GM20431 (cell line): ENCODE measurements around the gene IDNK.

ENCODE experiments used
- in situ Hi-C: fragments of 300-500 bp; cut with MseI, MboI; formaldehyde crosslinking; loops from one replicate; pipeline ENCODE4 v1.15.0; 2020; ENCODE audit warnings: low sequenced_read_pairs; ENCODE audit not compliant: unreplicated experiment

The IDNK gene

DNA sequence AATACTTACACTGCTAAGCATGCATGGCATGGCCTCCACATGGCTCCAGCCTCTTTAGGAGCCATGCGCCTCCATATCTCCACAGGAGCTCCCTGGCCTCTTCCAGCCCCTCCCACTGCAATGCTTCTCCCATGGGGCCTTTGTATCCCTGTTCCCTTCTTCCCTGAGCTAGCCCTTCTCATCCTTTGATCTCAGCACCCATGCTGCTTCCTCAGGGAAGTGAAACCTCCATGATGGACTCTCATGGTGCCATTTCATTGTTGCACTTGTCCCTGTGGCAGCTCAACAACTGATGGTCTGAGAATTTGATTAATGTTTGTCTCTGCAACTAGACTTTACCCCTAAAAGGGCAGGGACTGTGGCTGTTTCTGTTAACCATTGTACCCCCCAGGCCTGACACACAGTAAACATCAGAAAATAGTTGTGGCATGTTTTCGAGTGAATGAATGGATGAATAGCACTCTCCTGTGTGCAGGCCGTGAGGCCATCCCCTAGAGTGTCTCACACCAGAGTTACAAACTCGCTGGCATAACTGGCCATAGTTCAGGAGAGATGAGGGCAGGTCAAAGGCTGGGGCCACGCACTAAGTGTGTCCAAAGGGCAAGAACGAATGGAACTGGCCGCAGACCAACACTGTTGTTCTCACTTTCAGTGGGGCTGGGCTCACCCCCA lies 6.6 kb downstream of the IDNK start:
- in situ Hi-C loops = loop anchor here (25.0 kb wide), 1 partner anchor 183 kb away; the partner anchor contains the start of gene GKAP1

- in situ Hi-C loops = loop anchor here (25.0 kb wide), 1 partner anchor 181 kb away; the partner anchor contains the start of gene GKAP1
Measured at GRCh38 chr9:83630938-83631457, 8.1 kb downstream of the IDNK start.

DNA sequence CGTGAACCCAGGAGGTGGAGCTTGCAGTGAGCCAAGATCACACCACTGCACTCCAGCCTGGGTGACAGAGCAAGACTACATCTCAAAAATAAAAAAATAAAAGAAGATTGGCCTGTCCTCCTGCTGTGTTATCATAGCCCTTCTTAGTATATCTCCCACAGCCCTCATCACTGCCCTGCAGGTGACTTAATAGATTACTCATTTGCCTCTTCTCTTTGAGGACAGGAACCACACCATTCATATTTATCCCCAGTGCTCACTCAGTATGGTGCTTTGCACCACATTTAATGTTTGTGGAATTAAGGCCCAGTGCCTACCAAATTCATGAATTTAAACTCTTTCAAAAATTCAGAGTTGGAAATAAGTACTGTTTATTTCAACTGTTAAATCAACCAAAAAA lies 10.3 kb downstream of the IDNK start:
- in situ Hi-C loops = loop anchor here (25.0 kb wide), 1 partner anchor 179 kb away; the partner anchor contains the start of gene GKAP1

DNA sequence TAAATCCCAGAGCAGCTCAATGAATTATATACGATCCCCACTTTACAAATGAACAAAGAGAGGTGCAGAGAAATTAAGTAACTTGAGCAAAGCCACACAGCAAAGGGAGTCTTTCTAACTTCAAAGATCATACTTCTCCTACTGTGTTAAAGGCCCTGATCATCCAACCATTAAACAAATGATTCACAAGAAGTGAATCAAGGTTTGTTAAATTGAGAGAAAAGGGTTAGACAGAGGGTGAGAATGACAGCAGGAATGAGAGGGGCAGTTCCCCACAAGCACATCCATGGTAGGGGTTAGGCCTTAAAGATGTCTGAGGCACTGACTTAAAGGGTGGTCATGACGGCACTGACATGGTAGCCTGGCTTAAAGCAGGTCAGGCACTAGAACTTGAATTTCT lies 10.7 kb downstream of the IDNK start:
- in situ Hi-C loops = loop anchor here (25.0 kb wide), 1 partner anchor 179 kb away; the partner anchor contains the start of gene GKAP1

GRCh38 chr9:83636813-83637212 lies 13.9 kb downstream of the IDNK start:
- in situ Hi-C loops = loop anchor here (25.0 kb wide), 1 partner anchor 175 kb away; the partner anchor contains the start of gene GKAP1

- in situ Hi-C loops = loop anchor here (25.0 kb wide), 1 partner anchor 175 kb away; the partner anchor contains the start of gene GKAP1
Measured at GRCh38 chr9:83637389-83637788, 14.4 kb downstream of the IDNK start.

DNA sequence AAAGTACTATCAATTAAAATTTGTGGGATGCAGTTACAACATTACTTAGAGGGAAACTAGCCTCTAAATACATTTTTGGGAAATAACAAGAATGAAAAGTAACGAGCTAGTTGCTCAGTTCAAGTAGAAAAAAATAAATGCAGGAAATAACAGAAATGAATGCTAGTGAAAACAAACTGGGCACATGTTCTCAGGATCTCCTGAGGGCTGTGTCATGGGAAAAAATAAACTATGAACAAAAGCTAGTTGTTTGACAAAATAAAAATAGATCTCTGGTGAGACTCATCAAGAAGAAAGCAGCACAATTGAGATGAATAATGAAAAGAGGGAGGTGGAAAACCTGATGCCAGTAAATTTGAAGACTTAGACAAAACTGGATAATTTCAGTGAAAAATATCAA lies 16.3 kb downstream of the IDNK start:
- in situ Hi-C loops = loop anchor here (25.0 kb wide), 1 partner anchor 173 kb away; the partner anchor contains the start of gene GKAP1

- in situ Hi-C loops = loop anchor here (25.0 kb wide), 1 partner anchor 170 kb away; the partner anchor contains the start of gene GKAP1
Measured at GRCh38 chr9:83642793-83643192, 19.9 kb downstream of the IDNK start.

GRCh38 chr9:83646500-83647239 lies 23.7 kb downstream of the IDNK start:
- in situ Hi-C loops = loop anchor here (25.0 kb wide), 1 partner anchor 166 kb away; the partner anchor contains the start of gene GKAP1

DNA sequence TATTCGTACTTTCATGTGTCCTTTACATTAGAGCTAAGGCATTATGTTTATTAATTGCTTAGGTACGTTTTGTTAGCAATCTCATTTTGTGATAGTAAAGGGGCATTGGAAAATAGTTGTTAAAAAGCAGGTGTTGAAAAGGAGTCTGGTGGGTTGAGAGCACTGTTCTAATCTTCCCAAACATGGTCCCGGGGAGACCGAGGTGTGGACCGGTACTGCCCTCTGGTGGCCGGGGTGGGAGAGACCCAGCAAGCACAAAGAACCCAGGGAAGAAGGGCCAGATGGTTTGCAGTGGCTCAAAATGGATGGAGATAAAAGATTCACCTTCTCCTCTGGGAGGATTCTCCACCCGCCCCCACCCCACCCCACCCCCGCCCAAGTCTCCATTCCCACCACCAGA lies 26.1 kb downstream of the IDNK start:
- in situ Hi-C loops = loop anchor here (25.0 kb wide), 1 partner anchor 163 kb away; the partner anchor contains the start of gene GKAP1

GRCh38 chr9:83649515-83649914 lies 26.6 kb downstream of the IDNK start:
- in situ Hi-C loops = loop anchor here (25.0 kb wide), 1 partner anchor 163 kb away; the partner anchor contains the start of gene GKAP1

DNA sequence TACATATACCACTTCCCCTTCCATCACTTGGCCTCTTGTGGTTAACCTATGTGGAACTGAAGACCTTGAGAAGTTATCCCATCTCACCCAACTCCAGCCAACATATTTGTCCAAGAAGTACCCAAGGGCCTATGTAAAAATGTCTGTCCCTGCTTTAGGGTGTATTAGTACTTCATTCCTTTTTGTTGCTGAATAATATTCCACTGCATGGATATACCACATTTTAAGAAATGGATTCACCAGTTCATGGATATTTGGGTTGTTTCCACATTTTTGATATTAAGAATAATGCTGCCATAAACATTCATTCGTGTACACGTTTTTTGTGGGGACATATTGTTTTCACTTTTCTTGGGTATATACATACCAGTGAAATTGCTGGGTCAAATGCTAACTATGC lies 28.6 kb downstream of the IDNK start:
- in situ Hi-C loops = no loop called here

DNA sequence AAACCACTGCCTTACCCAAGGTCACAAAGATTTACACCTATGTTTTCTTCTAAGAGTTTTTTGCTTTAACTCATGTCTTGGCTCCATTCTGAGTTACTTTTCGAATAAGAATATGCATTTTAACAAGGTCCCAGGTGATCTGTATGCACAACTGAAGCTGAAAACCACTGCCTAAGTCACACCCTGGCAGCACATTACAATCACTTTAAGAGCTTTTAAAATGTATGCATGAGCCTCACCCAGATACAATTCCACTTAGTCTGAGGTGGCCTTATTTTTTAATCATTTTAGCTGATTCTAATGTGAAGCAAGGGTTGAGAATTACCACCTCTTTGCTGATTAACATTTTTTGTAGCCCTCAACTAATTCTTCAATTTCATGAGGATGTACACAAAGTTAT lies 29.5 kb downstream of the IDNK start:
- in situ Hi-C loops = no loop called here

GRCh38 chr9:83655433-83655832 lies 32.5 kb downstream of the IDNK start:
- in situ Hi-C loops = no loop called here

DNA sequence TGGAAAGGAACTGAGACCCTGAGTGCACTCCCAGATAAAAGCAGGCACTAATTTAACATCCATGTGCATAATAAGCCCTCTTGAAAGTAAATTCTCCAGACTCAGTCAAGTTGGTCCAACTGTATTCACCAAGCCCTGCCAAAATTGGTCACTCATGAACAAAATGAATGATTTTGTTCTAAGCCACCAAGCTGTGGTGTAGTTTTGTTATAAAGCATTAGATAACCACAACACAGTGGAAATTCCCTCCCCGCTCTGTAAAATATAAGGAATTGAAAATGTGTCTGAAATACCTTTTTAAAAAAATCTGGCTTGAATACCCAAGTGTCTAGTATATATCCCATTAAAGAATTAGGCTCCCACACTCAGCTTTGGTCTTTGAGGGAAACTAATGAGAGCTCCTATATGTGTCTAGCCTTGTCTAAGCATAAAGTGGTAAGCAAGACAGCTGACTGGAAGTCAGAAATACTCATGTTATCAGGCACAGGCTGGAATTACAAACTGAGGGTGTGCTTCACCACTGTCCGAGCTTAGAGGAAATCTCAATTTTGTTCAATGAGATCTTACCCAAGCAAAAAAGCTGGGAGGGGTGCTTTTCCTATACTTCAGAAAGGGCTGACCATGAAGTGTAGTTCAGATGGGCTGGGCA lies 33.2 kb downstream of the IDNK start:
- in situ Hi-C loops = no loop called here

GRCh38 chr9:83656952-83657351 lies 34.0 kb downstream of the IDNK start:
- in situ Hi-C loops = no loop called here

GRCh38 chr9:83662933-83663332 lies 40.0 kb downstream of the IDNK start:
- in situ Hi-C loops = no loop called here

DNA sequence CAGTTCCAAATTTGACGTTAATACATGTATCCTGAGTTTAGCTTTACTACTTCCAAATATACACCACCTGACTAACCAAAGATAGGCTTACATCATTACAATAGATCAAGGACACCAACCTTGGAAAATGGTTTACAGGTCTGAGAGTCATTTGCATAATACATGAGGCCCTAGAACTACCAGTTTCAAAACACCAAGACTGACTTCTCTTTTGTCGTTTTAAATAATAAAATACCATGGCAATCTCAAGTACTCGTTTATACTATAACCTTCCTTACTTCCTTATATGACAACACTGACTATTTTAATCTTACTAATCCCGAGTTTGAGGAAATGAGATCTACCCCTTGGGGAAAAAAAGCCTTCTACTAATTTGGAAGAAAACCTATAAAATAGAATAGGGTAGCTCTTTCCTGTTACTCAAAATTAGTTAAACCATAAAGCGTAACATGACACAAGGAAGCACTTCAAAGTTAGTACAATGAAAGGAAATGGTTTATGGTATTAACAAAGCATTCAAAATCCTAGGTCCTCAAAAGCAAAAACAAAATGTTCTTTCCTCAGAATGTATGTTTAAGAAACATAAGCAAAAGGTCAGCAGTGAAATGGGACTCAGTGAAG lies 42.7 kb downstream of the IDNK start:
- in situ Hi-C loops = no loop called here

DNA sequence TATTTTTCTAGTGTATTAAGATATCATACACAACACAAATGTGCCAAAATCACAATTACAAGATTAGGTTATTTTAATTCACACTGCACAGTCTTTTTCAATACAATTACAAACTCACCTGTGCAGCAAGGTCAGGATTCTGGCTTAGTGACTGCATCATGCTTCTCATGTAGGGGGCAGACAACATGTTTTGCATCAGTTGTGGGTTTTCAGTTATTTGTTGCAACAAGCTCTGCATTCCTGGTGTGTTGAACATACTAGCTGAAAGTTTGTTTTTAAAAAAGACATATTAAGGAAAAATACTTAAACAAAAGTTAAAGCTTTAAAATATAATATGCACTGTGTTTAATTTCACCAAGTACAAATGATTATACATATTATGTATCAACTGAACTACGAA lies 46.1 kb downstream of the IDNK start:
- in situ Hi-C loops = no loop called here

- in situ Hi-C loops = no loop called here
Measured at GRCh38 chr9:83670381-83670780, 47.4 kb downstream of the IDNK start.
